Retinal pigment epithelial cell (primary cell): ENCODE measurements around the gene PGBD4.
"Not testable (repeated sequence)": the region's sequence is repeated elsewhere in the genome, so short reads cannot be mapped to it uniquely, and the experiment has no call there.

Experiments
- DNase-seq: peaks from one replicate; pipeline ENCODE4 v3.0.0-alpha.2; 2010; ENCODE audit warnings: low read depth
- H3K4me3 ChIP-seq: 2 replicates; pipeline ENCODE4 v1.5.1; 2011; ENCODE audit warnings: mild to moderate bottlenecking, low read length, control low read depth, moderate library complexity
- TF ChIP-seq, protein P1 (sequence below): conservative IDR thresholded peaks from 2 replicates; pipeline ENCODE4 v1.5.1; 2011; ENCODE audit warnings: low read depth, low read length, control low read depth, inconsistent platforms

Gene PGBD4

DNA sequence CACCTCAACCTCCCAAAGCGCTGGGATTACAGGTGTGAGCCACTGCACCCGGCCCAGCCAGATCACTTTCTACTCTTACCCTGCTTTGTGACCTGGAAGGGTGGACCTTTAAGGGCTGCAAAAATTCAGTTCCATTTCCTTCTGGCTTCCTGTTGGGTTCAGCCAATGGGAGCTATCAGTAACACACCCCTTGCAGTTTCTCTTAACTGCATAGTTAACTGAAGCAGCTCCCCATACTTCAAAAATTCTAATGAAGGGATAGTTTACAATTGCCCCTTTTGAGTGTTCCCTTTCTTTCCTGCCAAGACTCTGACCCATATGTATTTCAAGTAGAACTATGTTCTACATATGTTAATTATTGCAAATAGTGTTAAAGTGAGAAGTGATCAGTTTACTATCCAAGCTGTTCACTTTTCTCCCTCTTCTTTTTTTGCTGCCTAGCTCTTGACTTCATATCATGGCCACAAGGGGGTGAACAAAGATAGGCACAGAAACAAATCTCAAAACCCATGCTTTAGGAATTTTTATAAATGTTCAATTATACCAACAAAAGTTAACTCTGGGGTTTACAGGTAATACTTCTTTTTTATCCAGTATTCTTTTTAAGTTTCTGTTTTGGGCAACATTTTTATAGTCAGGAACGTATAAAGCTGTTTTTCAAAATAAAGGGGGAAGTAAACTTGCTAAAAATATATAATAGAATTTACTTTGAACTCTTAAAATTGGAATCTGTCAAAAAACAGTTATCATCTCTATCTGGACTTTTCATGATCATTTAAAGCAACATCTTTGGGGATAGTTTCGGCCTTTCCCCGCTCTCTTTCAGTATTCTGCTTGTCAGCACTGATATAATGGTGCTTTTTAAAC lies 8.1 kb downstream of the PGBD4 start:
- H3K4me3 ChIP-seq = no peak overlapping the region
- no peak for DNase-seq
- TF ChIP-seq, protein P1, sequence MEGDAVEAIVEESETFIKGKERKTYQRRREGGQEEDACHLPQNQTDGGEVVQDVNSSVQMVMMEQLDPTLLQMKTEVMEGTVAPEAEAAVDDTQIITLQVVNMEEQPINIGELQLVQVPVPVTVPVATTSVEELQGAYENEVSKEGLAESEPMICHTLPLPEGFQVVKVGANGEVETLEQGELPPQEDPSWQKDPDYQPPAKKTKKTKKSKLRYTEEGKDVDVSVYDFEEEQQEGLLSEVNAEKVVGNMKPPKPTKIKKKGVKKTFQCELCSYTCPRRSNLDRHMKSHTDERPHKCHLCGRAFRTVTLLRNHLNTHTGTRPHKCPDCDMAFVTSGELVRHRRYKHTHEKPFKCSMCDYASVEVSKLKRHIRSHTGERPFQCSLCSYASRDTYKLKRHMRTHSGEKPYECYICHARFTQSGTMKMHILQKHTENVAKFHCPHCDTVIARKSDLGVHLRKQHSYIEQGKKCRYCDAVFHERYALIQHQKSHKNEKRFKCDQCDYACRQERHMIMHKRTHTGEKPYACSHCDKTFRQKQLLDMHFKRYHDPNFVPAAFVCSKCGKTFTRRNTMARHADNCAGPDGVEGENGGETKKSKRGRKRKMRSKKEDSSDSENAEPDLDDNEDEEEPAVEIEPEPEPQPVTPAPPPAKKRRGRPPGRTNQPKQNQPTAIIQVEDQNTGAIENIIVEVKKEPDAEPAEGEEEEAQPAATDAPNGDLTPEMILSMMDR = peak; percentile 79

DNA sequence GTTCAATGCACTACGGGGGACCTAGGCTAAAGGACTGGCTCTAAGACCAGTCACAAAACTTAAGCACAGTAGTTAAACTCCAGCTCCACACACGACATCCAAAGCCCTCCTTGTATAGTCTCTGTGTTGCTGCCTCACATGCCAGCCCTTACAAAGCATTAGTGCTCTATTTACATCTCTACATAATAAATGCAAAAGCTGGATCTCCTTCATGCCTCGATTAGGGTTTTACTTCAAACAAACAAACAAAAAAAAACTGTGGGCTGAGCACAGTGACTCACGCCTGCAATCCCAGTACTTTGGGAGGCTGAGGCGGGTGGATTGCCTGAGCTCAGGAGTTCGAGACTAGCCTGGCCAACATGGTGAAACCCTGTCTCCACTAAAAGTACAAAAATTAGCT lies 9.6 kb downstream of the PGBD4 start:
- TF ChIP-seq, protein P1 = no peak
- no peak for DNase-seq
- no peak overlapping the region for H3K4me3 ChIP-seq

DNA sequence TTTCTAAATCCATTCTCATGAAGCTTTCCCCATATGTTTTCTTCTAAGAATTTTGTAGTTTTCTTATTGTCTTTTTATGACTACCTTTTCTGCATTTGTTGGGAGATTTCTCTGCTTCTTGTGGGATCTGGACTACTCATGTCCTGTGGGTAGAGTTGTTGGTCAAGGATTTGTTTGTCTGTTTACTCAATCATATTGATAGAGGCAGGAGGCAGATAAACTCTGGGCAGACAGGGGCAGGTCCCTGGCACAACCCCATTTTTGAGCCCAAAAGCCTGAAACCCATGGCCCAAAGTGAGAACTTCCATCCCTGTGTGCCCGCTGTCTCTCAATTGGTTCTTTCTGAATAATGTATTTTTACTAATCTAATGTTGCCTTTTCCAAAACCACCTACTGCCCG lies 12.3 kb downstream of the PGBD4 start:
- DNase-seq = no peak
- TF ChIP-seq, protein P1 = no peak
- H3K4me3 ChIP-seq = no peak overlapping the region

DNA sequence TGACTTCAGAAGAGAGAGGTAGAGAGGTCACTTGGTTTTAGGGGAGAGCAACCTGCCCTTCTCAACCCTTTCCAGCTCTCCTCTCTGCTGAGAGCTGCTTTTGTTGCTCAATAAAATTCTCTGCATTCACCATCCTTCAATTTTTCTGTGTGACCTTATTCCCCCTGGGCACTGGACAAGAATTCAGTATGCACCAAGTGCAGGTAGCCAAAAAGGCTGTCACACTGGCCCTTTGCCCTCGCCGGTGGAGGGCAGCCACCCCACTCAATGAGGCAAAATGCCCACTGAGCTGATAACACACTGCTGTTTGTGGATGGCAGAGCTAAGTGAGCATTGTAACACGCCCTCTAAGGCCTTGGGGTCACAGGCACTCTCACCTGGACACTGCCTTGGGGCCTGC lies 12.9 kb downstream of the PGBD4 start:
- no peak for DNase-seq
- no peak overlapping the region for H3K4me3 ChIP-seq
- TF ChIP-seq, protein P1 = no peak

DNA sequence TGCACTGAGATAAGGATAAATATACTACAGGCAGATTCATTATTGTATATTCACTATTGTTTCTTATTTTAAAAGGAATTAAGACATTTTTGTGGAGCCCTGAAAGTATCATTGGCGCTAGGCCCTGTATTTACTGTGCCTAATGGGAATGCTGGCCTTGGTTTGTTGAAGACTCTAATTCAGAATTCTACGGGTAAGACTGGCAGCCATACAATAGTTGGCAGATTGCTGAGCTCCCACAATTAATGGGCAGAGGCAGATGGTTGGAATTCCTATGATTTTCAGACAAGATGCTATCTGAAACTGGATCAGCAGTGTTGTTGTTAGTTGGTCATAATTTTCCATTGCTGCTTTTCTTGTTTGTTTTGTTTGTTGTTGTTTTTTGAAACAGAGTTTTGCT lies 14.7 kb downstream of the PGBD4 start:
- H3K4me3 ChIP-seq = no peak overlapping the region
- DNase-seq = no peak
- TF ChIP-seq, protein P1 = no peak

DNA sequence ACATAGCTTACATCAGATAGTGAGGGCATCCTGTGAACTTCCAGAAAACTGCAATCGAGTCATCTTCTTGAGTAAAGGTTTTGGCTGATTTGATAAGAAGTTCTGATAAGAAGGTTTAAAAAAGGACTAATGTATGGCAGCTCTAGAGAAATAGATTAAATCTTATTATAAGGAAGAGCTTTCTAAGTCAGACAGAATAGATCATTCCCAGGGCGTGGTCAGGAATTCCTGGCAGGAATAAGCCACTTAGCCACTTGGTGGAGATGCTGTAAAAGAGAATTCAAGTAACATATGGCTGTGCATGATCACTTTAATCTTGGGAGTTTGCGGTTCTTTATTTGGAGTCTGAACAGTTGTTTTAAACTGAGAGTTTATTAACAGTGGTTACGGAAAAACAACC lies 17.4 kb downstream of the PGBD4 start:
- TF ChIP-seq, protein P1 = no peak
- DNase-seq = no peak
- no peak overlapping the region for H3K4me3 ChIP-seq

DNA sequence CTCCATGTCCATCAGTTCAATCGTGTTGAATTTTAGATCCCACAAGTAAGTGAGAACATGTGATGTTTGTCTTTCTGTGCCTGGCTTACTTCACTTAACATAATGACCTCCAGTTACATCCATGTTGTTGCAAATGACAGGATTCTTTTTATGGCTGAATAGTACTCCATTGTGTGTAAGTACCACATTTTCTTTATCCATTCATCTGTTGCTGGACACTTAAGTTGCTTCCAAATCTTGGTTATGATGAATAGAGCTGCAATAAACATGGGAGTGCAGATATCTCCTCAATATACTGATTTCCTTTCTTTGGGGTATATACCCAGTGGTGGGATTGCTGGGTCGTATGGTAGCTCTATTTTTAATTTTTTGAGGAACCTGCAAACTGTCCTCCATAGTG lies 18.5 kb downstream of the PGBD4 start:
- H3K4me3 ChIP-seq, DNase-seq: not testable (repeated sequence)

DNA sequence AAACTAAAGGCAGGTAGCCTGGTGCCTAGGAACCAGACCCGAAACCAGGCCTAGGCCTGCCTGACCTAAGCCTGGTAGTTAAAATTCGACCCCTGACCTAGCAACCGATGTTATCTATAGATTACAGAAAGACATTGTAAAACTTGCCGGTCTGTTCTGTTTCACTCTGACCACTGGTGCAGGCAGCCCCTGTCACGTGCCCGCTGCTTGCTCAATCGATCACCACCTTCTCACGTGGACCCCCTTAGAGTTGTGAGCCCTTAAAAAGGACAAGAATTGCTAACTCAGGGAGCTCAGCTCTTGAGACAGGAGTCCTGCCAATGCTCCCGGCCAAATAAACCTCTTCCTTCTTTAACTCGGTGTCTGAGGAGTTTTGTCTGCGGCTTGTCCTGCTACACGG lies 19.9 kb downstream of the PGBD4 start:
- not testable (repeated sequence) for H3K4me3 ChIP-seq, DNase-seq
